GM12878 (cell line): Measurements from ENCODE around the gene CAMTA2. TPM values are rescaled to one million over a fixed set of nuclear protein-coding genes. Genes with fewer than 3 reads are reported as not detected.

ENCODE experiments used
- ATF7 ChIP-seq: fragments of 450-650 bp; IDR thresholded peaks from 2 replicates; pipeline ENCODE4 v1.6.1; 2016; ENCODE audit warnings: low read depth, mild to moderate bottlenecking
- ETV6 ChIP-seq, 2 experiments: fragments of 450-650 bp in 1 of 2; IDR thresholded peaks in 1 of 2; conservative IDR thresholded peaks in 1 of 2; 2 replicates each; pipeline ENCODE4 v1.6.1; 2014; ENCODE audit warnings: antibody characterized with exemption in 1 of 2, borderline replicate concordance in 1 of 2, low read depth in 1 of 2, mild to moderate bottlenecking in 1 of 2, moderate library complexity in 1 of 2
- GABPA ChIP-seq: IDR thresholded peaks from 2 replicates; pipeline ENCODE4 v1.6.1; 2014; ENCODE audit warnings: antibody characterized with exemption, low read depth, mild to moderate bottlenecking, inconsistent platforms
- HDGF ChIP-seq: fragments of 450-650 bp; IDR thresholded peaks from 2 replicates; pipeline ENCODE4 v1.6.1; 2016; ENCODE audit warnings: antibody characterized with exemption
- KAT2A ChIP-seq: conservative IDR thresholded peaks from 2 replicates; pipeline ENCODE4 v1.6.1; 2011; ENCODE audit warnings: low read depth, low read length; ENCODE audit not compliant: control insufficient read depth
- MYB ChIP-seq: fragments of 150-350 bp; IDR thresholded peaks from 2 replicates; pipeline ENCODE4 v1.6.1; 2014; ENCODE audit warnings: mild to moderate bottlenecking, low read depth, low read length, borderline replicate concordance
- PML ChIP-seq: IDR thresholded peaks from 2 replicates; pipeline ENCODE4 v1.6.1; 2012; ENCODE audit warnings: low read length, inconsistent platforms
- ZNF217 ChIP-seq: fragments of 450-650 bp; IDR thresholded peaks from 2 replicates; pipeline ENCODE4 v1.6.1; 2017; ENCODE audit warnings: antibody characterized with exemption, mild to moderate bottlenecking
- ZNF384 ChIP-seq: IDR thresholded peaks from 2 replicates; pipeline ENCODE4 v1.6.1; 2012; ENCODE audit warnings: low read depth, mild to moderate bottlenecking, low read length, improper control_type of control experiment, borderline replicate concordance
- polyA plus RNA-seq, 11 experiments: library from polyadenylated mRNA; depleted of rRNA in 4 of 11; unstranded in 6 of 11; stranded (reverse) in 5 of 11; fragments of >200 nt; fragmentation: Nextera tagmentation in 4 of 11; fragmentation: Illumina TruSeq in 1 of 11; extraction: Ambion mirVana in 4 of 11; extraction: Trizol in 1 of 11; gene quantifications; 1 replicate in 1 of 11; 2 replicates in 10 of 11; pipeline versions ENCODE4 v1.2.1 to v1.2.3, GENCODE V29; 2011 to 2016; ENCODE audit warnings: inconsistent platforms in 2 of 11, missing spikeins in 2 of 11, low read depth in 1 of 11
- total RNA-seq, 4 experiments: library from RNA; depleted of rRNA in 3 of 4; stranded (reverse); fragments of >200 nt in 3 of 4; fragmentation: Illumina TruSeq in 1 of 4; extraction: Trizol in 1 of 4; gene quantifications; 2 replicates each; pipeline versions ENCODE4 v1.2.1 to v1.2.3, GENCODE V29; 2013 to 2021
- TF ChIP-seq, protein P1 (sequence below): IDR thresholded peaks from 2 replicates; pipeline ENCODE4 v1.6.1; 2011; ENCODE audit warnings: borderline replicate concordance, low read depth, mild to moderate bottlenecking, moderate library complexity, mixed read lengths, low read length; ENCODE audit not compliant: insufficient read depth; ENCODE audit errors: extremely low read length

Gene CAMTA2
- total and polyA plus RNA-seq, 10 of the 15 experiments (the other 5 are each of a cell fraction or from before 2014, with no cell fraction given) = 0.42 to 29.3 (median 11.2) TPM

DNA sequence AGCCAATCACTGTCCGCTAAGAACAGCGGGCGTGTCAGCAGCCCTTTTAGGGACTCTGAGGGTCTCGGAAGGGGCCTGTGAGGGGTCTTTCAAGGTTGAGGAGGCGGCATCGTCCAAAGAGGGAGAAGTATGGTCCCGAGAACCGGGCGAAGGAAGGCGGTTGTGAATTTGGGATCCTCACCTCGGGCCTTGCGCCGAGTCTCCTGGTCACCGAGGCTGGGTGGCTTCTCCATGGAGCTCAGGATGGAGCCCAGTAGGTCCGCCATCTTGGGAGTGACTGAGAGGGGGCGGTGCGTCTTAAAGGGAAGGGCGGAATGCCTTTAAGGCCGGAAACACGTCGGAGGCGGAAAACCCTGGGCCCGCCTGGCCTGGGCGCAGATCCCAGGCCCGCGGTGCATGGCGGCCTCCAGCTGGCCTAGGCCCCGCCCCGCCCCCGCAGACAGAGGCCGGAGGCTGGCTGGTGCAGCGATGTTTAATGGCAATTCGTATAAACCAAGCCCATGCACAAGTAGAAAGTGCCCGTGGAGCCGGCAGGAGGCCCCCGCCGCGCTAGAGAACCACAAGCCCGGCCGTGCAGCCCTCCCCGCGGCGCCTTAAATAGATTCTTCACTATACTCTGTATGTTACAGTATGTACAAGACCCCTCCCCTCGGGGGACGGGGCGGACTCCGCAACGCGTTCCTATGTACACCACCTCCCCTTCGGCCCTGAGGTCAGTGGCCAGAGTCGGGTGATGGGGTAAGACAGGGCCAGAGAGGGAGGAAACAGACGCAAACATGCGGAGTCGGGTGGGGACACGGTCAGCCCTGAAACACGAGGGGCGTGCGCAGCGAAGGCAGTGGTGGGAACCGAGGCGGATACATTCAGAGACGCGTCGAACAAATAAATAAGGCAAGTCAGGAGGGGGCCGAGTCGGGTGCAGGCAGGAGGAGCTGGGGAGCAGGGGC is 19.7 kb downstream of the CAMTA2 start, which contains the start of gene SPAG7 (continued):
- peak; percentile 81; the same call in 1 of the 2 replicates for TF ChIP-seq HDGF
- peak; percentile 18; the same call in 1 of the 2 replicates for TF ChIP-seq GABPA
- no peak for TF ChIP-seq KAT2A
- no peak for TF ChIP-seq ZNF384
- TF ChIP-seq ZNF217 = no peak
- TF ChIP-seq ATF7 = peak; percentile 25; the same call in 1 of the 2 replicates
- peak; percentile 93 for TF ChIP-seq PML
- TF ChIP-seq, protein P1, sequence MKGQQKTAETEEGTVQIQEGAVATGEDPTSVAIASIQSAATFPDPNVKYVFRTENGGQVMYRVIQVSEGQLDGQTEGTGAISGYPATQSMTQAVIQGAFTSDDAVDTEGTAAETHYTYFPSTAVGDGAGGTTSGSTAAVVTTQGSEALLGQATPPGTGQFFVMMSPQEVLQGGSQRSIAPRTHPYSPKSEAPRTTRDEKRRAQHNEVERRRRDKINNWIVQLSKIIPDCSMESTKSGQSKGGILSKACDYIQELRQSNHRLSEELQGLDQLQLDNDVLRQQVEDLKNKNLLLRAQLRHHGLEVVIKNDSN = no peak
- no peak for TF ChIP-seq MYB
- TF ChIP-seq ETV6 (conservative IDR thresholded peaks at IDR 0.05 in 1 of 2, IDR thresholded peaks at IDR 0.05 in 1 of 2; ENCODE audit: borderline replicate concordance in 1 of 2, low read depth in 1 of 2) = no peak
